ENCODE measurements around the gene BOLL.
"Not testable (repeated sequence)": the region's sequence is repeated elsewhere in the genome, so short reads cannot be mapped to it uniquely, and the experiment has no call there.

The BOLL gene

DNA sequence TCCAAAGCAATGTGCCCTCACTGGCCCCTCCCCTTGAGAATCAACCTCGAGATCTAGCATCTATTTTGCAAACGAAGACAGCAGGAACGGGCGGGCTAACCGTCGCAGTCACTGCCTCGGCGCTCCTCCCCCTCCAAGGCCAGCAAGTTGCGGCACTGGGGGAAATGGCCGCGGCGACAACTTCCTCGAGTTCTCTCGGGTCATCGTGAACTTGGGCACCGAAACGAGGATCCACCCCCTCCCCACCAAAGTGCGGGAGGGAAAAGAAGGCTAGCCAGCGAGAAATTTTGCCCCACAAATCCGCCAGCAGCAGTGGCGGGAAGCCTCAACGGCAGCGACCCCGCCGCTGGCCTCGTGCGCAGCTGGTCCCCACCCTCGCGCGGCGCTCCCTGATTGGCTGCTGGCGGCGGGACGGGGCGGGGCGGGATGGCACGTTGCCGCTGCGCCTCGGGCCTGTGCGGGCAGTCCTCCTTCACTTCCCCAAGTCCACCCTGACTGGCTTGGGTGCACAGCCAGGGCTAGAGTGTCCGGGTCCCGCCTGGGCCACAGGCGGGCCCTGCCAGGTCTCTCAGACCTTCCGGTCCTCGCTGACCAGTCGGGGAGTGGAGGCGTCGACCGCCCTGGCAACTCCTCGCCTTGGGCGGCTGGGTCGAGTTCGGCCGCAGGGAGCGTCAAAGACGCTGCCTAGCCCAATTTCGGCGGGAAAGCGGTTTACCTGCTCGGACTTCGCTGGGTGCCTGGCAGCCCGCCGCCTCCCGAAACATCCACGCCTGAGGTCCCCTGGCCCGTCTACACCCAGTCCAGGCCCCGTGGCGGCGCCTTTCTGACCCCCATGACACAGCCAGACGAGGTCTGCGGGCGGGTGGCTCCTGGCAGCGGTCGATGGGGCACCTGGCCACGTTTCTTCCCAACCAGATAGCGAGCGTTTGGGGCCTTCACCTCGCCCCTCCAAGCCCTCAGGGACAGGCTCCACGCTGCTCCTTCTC, at the start of gene BOLL:
TSS of gene BOLL (minus strand) at position 364 of the 986 bp plus-strand sequence. CDS start 3,469 bp downstream, outside the sequence.
- DNase-seq (ENCODE audit: low spot score) = no peak

- not testable (repeated sequence) for DNase-seq (ENCODE audit: low spot score)
Measured at GRCh38 chr2:197834771-197835170, 49.7 kb upstream of the BOLL start.

DNA sequence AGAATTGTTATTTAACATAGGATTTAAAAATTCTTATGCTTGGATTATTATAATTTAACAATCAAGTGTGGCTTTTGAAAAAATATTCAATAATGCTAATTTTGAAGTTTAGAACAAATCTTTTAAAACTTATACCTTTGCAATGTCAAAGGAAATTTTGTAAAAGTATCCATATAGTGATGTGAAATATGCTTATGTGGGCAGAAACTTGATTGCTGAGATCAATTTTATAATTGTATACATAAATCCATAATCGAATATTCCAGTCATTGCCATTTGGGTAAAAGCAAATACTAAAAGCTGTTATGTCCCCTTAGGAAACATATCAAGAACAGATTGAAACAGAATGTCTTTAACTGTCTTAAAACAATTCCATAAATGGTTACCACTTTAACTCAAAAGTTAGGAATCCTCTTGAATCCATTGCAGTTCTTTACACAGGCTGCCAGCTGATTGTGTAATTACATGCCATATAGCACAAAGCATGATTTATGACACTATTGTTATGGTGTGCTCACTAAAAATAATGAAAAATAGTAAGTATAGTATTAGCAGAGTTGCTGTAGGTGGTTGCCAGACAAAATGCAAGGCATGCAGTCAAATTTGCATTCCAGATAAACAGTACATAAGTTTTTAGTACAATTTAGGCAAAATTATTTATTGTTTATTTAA, 43.5 kb upstream of the BOLL start:
- no peak for DNase-seq (ENCODE audit: low spot score)

GRCh38 chr2:197827618-197828017, 42.5 kb upstream of the BOLL start:
- no peak for DNase-seq (ENCODE audit: low spot score)

GRCh38 chr2:197822333-197822732, 37.2 kb upstream of the BOLL start:
- DNase-seq (ENCODE audit: low spot score) = no peak

- no peak for DNase-seq (ENCODE audit: low spot score)
Measured at GRCh38 chr2:197821550-197822289, 36.6 kb upstream of the BOLL start.

DNA sequence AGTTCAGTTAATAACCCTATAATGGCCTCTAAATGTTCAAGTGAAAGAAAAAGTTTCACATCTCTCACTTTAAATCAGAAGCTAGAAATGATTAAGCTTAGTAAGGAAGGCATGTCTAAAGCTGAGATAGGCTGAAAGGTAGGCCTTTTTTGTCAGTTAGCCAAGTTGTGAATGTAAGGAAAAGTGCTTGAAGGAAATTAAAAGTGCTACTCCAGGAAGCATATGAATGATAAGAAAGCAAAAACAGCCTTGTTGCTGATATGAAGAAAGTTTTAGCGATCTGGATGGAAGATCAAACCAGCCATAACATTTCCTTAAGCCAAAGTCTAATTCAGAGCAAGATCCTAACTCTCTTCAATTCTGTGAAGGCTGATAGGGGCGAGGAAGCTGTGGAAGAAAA, 29.4 kb upstream of the BOLL start:
- no peak for DNase-seq (ENCODE audit: low spot score)

DNA sequence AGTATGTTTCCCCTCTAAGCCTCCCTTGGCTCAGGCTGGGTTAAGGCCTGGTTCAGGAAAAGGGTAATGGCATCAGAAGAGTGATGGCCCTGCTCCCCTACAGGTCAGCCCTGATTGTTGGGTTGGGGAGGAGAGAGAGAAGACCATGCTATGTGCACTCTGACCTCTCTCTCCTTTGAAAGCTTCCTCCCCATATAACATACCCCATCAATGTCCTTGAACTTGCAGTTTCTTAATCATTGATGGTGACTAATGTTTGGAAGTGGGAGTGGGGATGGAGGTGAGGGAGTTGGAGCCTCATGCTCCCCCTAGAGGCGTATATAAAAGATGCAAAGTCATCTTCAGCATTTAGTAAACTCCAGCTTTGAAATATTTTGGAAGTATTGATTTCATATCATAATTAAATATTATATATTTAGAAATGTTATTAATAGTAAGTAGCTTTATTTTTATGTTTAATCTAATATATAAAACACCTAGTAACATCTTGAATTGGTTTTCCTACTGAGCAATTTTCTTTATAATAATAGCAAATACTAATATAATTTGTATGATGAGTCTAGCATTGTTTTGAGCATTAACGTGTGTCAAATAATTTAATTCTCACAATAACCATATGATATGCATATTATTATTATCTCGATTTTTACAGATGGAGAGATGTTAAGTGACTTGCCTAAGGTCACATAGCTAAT, 28.1 kb upstream of the BOLL start:
- DNase-seq (ENCODE audit: low spot score) = no peak

GRCh38 chr2:197810491-197810890, 25.4 kb upstream of the BOLL start:
- no peak for DNase-seq (ENCODE audit: low spot score)

DNA sequence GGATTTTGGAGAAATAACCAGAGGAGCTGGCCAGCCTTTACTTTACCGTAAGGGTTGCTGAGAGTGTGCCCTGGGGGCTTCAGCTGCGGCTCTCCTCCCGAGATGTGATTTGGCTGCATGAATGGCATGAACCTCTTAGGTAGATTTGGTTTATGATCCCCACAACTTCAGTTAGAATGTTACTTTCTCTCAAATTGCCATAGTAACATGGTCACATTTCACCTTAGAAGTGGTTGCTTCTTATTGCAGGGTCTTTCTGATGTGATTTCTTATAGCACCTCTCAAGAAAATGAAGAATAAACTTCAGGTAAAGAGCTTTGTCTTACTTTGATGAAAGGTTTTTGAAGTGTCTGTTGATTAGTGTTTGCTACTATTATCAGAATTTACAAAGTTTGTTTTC, 24.9 kb upstream of the BOLL start:
- no peak for DNase-seq (ENCODE audit: low spot score)

GRCh38 chr2:197809064-197809463, 23.9 kb upstream of the BOLL start:
- no peak for DNase-seq (ENCODE audit: low spot score)

DNA sequence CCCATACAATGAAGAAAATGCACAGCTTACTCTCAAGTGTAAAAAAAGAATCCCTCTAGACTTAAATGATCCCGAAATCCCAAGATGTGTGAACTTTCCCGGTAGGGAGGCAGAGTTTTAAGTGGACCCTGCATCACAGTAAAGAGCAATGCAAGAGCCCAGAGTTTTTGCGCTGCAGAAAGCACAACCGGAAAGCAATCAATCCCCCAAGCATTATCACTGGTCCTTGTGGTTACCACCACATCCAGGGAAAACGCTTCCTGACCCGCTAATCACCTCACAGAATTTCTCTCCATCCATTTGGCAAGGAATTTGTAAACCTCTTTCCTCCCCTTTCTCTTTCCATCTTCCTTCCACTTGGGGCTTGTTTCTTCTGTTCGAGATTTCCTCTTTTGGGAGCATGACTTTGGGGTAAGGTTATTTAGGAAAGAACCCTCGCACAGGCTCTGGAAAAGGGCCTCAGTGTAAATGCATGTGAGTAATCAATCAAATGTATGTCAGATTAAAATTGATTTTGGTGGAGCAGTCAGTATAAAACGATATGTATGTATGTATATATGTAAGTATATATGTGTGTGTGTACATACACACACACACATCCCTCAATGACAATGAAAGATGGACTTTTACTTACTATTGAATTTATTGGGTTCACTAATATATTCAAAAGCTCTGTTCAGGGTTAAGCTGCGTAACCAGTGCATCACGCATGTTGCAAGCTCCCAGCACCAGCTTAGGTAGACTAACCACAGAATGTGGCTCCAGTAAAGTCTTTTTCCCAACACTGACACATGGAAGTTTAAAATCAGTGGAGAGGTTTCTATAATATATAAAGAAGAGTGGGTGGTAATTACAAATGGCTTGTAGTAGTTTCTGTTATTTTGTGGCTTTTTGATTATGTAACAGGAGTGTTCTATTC, 20.9 kb upstream of the BOLL start:
- peak; percentile 52 for DNase-seq (ENCODE audit: low spot score)

DNA sequence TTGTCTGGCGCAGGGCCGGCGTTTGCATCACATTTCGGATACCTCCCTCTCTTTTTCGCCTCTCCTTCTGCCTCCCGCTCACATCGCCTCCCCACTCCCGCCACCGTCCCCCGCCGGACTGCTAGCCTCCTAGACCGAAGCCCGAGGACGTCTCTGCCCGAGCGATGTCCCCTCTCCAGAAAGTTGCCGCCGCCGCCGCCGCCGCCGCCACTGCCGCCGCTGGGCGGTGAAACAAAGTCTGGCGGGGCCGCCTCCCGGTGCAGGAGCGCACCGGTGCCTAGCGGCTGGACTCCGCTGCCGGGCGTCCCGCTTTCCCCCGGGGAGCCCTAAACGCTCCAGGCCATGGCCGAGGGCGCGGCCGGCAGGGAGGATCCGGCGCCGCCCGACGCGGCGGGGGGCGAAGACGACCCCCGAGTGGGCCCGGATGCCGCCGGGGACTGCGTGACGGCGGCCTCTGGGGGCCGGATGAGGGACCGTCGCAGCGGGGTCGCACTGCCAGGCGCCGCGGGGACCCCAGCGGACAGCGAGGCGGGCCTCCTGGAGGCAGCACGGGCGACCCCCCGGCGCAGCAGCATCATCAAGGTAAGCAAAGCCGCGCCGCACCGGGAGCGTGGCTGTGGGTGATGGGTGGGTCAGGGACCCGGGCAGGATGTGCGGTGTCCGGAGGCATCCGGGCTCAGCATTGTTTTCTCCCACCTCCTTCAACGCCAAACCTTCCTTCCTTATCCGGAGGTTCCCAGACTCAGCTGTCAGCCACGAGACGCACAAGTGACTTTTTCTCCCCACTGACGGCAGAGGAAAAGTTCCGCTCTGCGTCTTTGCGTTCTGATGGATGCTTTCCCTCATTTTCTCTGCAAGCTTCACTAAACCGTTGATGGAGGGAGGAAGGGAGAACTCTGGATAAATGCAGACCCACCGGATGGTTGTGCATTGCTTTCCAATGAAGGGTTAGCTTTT, 19.9 kb upstream of the BOLL start:
- peak; percentile 56 for DNase-seq (ENCODE audit: low spot score)

- DNase-seq (ENCODE audit: low spot score) = peak; percentile 98
Measured at GRCh38 chr2:197804049-197804757, 19.1 kb upstream of the BOLL start, which contains the start of gene PLCL1. PLCL1 (plus strand) TSS chr2:197804593.

DNA sequence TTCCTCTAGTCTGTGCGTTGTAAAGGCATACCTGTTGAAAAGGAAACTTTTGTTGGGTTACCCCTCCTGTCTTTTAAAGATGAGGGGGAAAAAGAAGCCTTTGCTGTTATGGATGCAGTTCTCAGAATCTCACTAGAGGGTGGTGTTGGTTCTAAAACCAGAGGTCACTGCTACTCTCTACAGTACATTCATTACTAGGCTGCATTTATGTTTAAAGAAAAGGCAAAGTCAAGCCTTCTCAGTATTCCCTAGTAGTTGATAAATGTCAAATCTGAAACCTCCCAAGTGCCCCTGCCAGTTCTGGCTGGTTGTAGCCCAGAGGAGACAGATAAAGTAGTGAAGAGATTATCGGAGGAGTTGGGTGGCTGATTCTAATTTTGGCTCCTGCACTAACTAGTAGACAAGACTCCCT, 17.9 kb upstream of the BOLL start:
- peak; percentile 80 for DNase-seq (ENCODE audit: low spot score)

GRCh38 chr2:197801033-197801432, 15.9 kb upstream of the BOLL start:
- no peak for DNase-seq (ENCODE audit: low spot score)

DNA sequence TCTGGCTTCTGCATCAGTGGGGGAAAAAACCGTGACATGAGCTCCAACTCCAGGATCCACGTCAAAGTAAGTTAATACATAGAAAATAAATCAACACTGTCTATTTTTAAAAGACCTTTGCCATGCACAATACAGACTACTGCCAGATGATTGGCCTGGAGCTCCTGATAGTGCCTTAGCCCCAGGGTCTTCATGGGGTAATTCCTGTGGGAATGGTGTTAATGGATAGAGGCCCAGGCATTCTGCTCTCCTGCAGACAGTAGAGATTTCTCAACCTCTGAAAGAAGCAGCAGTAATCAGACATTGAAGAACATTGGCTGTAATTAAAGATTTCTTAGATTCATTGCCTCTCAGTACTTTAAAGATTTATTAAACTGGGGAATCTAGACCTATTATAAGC, 15.0 kb upstream of the BOLL start:
- DNase-seq (ENCODE audit: low spot score) = no peak

- no peak for DNase-seq (ENCODE audit: low spot score)
Measured at GRCh38 chr2:197799068-197799467, 13.9 kb upstream of the BOLL start.

- no peak for DNase-seq (ENCODE audit: low spot score)
Measured at GRCh38 chr2:197798187-197798586, 13.1 kb upstream of the BOLL start.

Data from globus pallidus (tissue), 1 donor.